GM21381 (cell line): ENCODE measurements around the gene IQCH.
"Not testable (repeated sequence)": the region's sequence is repeated elsewhere in the genome, so short reads cannot be mapped to it uniquely, and the experiment has no call there.

Source experiments
- ATAC-seq: cut with Tn5 transposase; IDR thresholded peaks from one replicate; pipeline ENCODE4 v1.9.1; 2021; ENCODE audit warnings: mild to moderate bottlenecking, moderate library complexity; ENCODE audit not compliant: unreplicated experiment

The IQCH gene

DNA sequence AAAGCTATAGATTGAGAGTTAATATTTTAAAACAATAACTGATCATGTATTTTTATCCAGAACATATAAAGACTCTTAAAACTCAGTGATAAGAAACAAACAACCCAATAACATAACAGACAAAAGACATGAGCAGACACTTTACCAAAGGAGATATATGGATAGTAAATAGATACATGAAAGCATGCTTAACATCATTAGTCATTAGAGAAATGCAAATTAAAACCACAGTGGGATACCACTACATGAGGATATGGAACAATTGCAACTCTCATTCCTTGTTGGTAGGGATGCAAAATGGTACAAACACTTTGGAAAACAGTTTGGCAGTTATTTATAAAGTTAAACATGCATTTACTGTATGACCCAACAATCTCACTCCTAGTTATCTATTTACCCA, 95.0 kb downstream of the IQCH start:
- ATAC-seq = no peak

GRCh38 chr15:67350042-67350441, 95.5 kb downstream of the IQCH start:
- no peak for ATAC-seq

DNA sequence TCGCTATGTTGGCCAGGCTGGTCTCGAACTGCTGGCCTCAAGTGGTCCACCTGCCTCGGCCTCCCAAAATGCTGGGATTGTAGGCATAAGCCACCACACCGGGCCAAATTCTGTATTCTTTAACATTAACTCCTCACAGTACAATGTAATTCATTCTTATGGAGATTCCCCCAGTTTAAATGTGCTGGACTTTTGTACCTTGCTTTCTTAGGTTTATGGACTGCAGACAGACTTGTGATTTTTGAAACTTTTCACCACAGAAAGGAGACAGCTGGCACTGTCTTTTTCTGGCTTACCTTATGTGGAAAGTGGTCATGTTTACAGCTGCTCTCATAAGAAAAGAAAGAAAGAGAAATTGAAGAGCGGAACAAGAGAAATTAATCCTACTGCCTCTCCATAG, 103.8 kb downstream of the IQCH start:
- ATAC-seq = no peak

DNA sequence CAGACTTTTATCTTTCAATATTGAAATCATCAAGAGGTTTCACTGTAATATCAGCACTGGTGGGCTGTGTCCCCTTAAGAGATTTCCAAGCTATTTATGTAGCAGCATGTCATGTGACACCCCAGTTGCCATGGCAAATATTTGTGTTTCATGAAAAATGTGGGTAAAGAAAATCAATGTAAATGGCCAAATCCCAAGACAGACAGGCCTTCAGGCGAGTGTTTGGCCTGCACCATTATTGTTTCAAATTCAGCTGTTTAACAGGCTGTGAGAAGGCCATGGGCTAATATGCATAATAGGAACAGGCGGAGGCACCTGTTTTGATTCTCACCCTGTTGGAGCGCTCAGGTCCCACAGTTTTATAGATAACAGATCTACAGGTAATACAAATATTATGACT, 104.2 kb downstream of the IQCH start:
- ATAC-seq = no peak

DNA sequence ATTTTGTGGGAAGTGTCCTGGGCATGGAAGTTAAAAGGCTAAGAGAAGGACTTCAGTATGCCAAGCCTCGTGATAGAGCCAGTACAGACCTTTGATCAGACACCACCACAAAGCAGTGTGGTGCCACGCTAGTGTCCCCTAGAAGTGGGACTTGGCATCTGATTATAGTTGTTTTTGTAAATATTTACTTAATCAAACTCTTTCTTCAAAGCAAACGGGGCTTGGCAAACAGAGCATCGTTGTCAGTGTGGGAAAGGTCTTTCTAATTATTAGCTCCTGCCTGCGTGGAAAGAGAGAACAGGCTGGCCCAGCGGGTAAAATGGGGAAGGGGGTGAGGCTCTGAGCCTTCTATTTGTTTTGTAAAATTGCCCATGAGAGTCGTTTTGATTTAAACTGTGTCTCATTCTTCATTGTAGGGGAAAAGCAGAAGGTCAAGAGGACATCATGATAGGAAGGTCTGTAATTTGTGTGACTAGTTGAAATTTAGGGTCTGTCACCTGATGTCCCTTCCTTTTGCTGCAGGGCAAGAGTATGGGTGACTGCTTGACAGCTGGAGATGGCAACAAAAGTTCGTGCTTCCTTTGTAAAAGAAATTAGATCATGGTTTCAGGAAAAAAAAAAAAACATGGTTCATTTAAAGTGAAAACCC, 105.0 kb downstream of the IQCH start:
- ATAC-seq = no peak

DNA sequence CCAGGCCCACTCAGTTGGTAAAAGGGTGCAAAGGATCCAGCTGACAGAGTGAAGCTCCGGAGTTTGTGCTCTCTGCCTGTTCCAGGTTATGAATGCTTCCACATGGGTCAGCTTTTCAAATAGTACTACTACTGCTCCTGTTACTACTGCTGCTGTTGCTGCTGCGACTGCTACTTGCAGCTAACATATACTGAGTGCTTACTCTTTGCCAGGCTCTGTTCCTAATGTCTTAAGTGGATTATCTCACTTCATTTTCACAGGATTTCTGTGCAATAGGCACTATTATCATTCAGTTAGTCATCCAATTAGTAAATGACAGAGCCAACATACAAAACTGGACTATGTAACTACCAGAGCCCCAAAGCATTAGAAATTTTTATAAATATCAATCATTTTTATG, 106.5 kb downstream of the IQCH start:
- ATAC-seq = no peak

- ATAC-seq = not testable (repeated sequence)
Measured at GRCh38 chr15:67363712-67364111, 109.1 kb downstream of the IQCH start.

DNA sequence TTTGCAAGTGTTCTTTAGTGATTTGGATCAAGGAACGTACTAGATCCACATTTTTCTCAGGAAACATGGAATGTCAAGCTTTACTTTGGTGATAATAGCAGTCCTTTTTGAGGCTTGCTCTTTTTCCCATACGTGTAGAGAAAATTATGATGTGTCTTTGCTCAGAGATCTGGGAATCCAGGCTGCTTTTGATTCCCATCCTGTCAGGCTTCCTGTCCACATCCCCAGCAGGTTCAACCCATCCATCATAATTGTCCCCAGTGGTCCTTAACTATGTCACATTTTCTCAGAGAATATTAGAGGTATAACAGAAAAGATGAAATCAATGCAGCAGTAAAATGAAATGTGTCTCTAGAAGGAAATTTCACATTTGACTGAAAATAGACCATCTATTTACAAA, 111.4 kb downstream of the IQCH start:
- ATAC-seq = no peak

GRCh38 chr15:67366904-67367303, 112.3 kb downstream of the IQCH start:
- ATAC-seq = no peak

DNA sequence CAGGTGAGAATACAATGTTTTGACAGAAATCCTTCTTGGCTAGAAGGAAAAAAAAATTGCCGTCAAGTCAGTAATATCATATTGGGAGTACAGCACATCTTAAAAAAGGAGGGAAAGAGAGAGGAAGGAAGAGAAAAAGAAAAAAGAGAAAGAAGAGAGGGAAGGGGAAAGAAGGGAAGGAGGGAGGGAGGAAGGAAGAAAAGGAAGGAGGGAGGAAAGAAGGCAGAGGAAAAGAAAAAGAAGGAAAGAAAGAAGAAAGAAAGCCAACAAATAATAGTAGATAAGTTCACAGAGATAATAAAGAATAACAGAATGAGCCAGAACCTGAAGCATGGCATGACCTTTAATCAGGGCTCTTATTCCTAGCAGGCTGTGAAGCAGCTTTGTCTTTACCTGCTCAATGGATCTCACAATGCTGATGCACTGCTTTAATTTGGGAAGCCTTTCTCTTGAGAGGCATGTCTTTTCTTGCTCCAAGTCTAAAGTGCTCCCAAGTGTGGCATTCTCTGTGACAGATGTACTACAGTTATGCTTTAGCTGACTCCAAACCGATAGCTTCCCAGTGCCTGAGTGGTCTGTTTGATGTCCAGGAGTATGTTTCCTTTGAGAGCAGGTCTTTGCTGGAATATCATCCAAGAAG, 114.9 kb downstream of the IQCH start:
- no peak for ATAC-seq

DNA sequence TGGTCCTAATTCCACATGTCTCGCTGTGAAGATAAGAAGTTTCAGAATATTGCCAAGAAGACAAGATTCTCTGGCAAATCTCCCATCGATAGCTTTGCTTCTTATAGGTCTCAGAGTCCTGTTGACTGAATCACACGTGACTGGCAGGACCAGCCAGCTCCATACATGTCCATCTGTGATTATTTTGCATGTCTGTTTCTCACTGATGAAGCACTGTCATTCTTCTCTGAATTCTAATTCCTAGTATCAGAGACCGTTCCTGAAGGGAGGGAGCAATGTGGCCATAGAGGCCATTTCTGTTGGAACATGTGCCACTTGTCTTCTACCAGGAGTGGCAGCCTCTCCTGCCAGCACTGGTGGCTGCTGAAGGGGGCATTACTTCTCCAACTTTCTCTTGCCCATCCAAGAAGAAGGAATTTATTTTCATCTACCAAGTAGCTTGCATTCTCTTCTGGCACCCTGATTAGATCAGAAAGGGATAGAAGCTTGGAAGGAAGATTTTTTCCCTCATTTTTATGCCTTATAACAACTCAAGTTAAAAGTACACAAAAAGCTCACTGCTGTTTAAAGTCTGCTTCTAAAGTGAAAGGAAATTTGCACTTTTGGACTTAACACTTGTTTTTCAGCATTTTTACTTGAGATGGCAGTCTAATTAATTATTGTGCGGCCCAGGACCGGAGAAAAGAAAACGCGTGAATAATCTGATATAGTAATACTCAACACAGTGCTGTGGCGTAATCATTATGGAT, 115.8 kb downstream of the IQCH start:
- no peak for ATAC-seq

DNA sequence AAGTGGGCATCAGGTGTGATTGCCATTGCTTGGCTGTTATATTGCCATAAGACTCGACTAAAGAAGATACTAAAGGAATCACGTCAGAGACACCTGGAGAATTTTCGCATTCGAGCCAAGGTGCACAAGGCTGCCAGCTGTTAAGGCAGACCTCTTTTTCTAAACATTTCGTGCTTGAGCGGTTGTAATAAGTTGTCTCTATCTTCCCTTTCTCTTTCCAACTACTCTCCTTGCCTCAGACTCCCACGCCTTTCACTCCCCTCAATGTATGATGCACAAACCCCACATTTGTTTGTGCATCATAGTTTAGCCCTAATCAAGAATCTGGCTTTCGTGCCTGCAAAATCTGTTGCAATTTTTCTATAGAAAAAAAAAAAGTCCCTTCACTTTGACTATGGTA, 118.0 kb downstream of the IQCH start:
- no peak for ATAC-seq

DNA sequence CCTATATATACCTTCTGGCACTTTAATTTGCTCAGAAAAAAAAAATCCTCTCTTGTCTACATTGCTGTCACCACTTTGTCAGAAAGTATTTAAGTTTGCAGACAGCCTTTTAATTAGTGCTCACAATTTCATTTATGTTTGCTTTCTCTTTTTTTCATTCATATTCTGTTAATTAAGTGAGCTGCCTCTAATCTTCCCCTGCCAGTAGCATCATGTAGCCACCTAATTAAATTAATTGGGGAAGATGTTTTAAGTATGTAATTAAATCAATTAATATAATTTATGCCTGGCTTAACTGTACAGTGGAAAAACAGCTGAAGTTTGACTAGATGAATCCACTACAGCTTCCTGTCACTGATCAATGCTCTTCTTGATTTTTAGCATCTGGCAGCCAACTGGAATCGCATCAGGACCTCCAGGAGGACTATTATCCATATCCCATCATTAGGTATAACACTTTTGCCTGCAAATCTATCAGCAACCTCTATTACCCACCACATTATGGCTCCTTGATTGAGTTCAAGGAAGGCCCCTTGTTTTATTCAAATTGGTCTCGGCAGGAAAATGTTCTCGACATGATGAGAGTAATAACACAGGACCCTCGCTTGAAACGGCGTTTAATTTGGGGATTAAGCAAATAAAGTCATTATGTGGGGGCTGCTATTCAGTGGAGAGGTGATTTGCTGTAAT, 118.5 kb downstream of the IQCH start:
- ATAC-seq = no peak

- ATAC-seq = no peak
Measured at GRCh38 chr15:67373971-67374370, 119.4 kb downstream of the IQCH start.

- no peak for ATAC-seq
Measured at GRCh38 chr15:67379530-67379929, 124.9 kb downstream of the IQCH start.

DNA sequence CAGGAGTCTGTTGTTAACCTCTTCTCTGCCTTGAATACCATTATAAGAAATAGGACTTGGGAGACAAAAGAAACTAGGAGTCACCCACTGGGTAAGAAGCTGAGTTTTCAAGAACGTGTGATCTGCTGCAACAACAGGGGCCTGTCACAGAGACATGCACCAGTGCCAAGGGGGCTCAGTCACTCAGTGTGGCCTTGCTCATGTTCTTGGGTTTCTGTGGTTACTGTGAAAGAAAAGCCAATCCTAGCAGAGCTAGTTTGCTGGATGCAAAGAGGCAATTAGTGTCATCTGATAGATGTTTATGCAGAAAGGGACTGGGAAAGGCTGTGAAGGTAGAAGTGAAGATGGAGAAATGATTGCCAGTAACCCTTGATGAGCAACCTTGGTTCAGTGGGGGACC, 126.3 kb downstream of the IQCH start:
- no peak for ATAC-seq

DNA sequence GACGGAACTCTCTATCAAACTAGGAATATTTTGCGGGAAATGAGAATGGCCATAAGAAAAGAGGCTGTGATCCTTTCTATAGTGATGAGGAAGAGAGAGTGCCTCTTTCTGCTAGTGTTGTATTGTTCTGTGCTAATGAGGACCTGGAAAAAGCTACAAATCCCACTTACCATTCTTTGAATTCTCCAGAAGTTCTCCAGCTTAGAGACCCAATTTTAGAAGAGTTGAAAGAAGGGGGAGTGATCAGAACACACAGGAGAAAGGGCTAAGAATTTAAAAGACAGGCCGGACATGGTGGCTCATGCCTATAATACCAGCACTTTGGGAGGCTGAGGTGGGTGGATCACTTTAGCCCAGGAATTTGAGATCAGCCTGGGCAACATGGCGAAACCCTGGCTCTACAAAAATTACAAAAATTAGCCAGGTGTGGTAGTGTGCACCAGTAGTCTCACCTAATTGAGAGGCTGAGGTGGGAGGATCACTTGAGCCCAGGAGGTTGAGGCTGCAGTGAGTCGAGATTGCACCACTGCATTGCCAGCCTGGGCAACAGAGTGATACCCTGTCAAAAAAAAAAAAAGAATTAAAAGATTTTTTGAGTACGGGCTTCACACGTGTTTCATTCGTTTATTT, 126.9 kb downstream of the IQCH start:
- ATAC-seq = no peak

GRCh38 chr15:67382723-67383122, 128.1 kb downstream of the IQCH start:
- ATAC-seq = no peak

GRCh38 chr15:67383899-67384298, 129.3 kb downstream of the IQCH start:
- no peak for ATAC-seq

- no peak for ATAC-seq
Measured at GRCh38 chr15:67384761-67385160, 130.2 kb downstream of the IQCH start.

DNA sequence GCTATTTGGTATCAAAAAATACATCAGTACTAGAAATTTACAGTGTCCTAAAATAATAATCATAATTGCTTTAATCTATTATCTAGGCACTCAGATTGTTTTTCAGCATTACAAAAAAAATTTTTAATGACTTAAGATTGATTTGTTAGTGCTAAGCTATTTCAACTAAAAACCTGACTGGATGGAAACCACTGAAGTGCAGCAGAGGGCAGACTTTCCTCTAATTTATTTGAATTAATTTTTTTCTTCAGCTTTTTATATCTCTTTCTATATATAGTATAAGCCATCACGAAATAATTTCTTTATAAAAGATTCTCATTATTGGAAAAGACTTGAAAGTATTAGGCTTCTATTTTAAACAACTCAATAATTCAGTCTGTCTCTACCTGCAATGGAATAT, 131.4 kb downstream of the IQCH start:
- no peak for ATAC-seq
